SK-N-MC (cell line): Measurements from ENCODE around the gene NDUFA7.

ENCODE experiments used
- DNase-seq: peaks from one replicate; pipeline ENCODE4 v3.0.0-alpha.2; 2011; ENCODE audit warnings: low read depth, low spot score
- H3K27ac ChIP-seq: fragments of 200-600 bp; sonication (generic); 2 replicates; pipeline ENCODE4 v1.5.1; 2016; ENCODE audit warnings: mixed run types
- H3K36me3 ChIP-seq: fragments of 200-600 bp; sonication (generic); 2 replicates; pipeline ENCODE4 v1.6.1; 2017; ENCODE audit warnings: antibody characterized with exemption, low read length, mixed read lengths; ENCODE audit not compliant: insufficient read depth
- H3K4me3 ChIP-seq: fragments of 200-600 bp; sonication (generic); 2 replicates; pipeline ENCODE4 v1.5.1; 2016
- H3K9ac ChIP-seq: fragments of 200-600 bp; sonication (generic); 2 replicates; pipeline ENCODE4 v1.8.0; 2017; ENCODE audit warnings: mixed run types, mixed read lengths; ENCODE audit not compliant: insufficient read length
- H3K9me3 ChIP-seq: fragments of 200-600 bp; sonication (generic); 2 replicates; pipeline ENCODE4 v1.6.1; 2017; ENCODE audit warnings: low read depth, mild to moderate bottlenecking, antibody characterized with exemption, low read length, moderate library complexity, mixed read lengths
- EZH2 ChIP-seq: fragments of 200-600 bp; sonication (generic); IDR thresholded peaks from one replicate; pipeline ENCODE4 v1.6.1; 2017; ENCODE audit warnings: antibody characterized with exemption
- FOXP2 ChIP-seq: optimal IDR thresholded peaks from 2 replicates; pipeline ENCODE3; 2011; ENCODE audit warnings: mild to moderate bottlenecking, moderate library complexity; ENCODE audit not compliant: insufficient read depth; ENCODE audit errors: extremely low read length, control extremely low read depth
- POLR2AphosphoS5 ChIP-seq: IDR thresholded peaks from 2 replicates; pipeline ENCODE4 v1.6.1; 2012; ENCODE audit warnings: mild to moderate bottlenecking, low read depth, low read length, borderline replicate concordance

Gene NDUFA7

DNA sequence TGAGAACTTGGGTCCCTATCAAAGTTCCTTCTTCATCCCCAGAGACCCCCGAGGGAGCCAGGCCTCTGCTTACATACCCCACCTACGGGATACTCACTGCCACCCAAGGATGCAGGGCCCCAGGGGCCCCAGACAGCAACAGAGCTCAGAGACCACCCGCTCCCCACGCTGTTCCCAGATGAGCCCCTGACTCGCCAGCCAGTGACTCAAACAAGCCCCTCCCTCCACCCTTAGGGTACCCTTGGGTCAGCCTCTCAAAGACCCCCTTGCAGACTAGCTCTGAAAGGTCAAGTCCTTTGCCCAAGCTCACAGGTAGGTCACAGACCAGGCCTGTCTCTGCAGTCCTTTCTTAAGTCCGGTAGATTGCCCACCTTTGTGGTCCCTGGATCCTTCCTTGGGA lies 58.7 kb downstream of the NDUFA7 start:
- H3K4me3 ChIP-seq = no peak overlapping the region
- no peaks in the 10 kb centered on the region for H3K9me3 ChIP-seq
- H3K27ac ChIP-seq = no peak overlapping the region
- H3K9ac ChIP-seq = no peak overlapping the region
- DNase-seq = no peak
- no peaks in the 10 kb centered on the region for H3K36me3 ChIP-seq
- no peak for TF ChIP-seq POLR2AphosphoS5
- TF ChIP-seq EZH2 = no peak
- TF ChIP-seq FOXP2 = no peak

- Histone ChIP-seq H3K27ac (no peak overlapping the region), H3K9ac (no peak overlapping the region), H3K4me3 (no peak overlapping the region), H3K9me3 (no peaks in the 10 kb centered on the region), H3K36me3 (no peaks in the 10 kb centered on the region)
- no peak for DNase-seq
- TF ChIP-seq EZH2 (no peak), POLR2AphosphoS5 (no peak)
Measured at GRCh38 chr19:8261881-8262280, 59.3 kb downstream of the NDUFA7 start.

DNA sequence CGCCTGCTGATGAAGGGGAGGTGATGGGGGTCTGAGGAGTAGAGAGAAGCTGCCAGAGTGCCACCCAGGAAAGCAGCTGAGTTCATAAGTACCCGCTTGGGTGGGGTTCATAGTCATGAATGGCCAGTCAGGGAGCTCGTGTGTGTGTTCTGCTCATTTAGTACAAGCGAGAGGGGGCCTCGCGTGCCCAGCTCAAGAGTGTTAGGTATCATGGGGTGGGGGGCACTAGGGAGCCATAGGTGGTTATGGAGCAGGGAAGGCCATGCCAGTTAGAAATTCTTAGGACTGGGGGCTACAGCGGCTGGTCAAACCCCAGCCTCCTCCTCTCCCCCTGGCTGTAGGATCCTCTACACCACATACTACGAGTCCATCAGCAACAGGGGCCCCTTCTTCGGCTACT lies 59.8 kb downstream of the NDUFA7 start:
- Histone ChIP-seq H3K27ac (no peak overlapping the region), H3K36me3 (no peaks in the 10 kb centered on the region), H3K9me3 (no peaks in the 10 kb centered on the region), H3K4me3 (no peak overlapping the region), H3K9ac (no peak overlapping the region)
- no peak for DNase-seq
- TF ChIP-seq EZH2 = no peak
- TF ChIP-seq FOXP2 = no peak
- TF ChIP-seq POLR2AphosphoS5 = no peak
